ENCODE results near the gene CD2BP2.

CD2BP2 gene

GRCh38 chr16:30368792-30369090 lies 13.6 kb upstream of the CD2BP2 start:
- Histone ChIP-seq H3K27ac (ENCODE audit: low read length) (peak overlapping the region; percentile 46), H3K9me3 (ENCODE audit: insufficient read depth, low read length, severe bottlenecking) (no peaks in the 10 kb centered on the region), H3K79me2 (ENCODE audit: insufficient read depth, low read length) (peaks cover 62% of the 10 kb centered on the region), H2AFZ (ENCODE audit: low read depth, low read length) (no peak overlapping the region; the same call in 1 of the 2 replicates), H3K9ac (ENCODE audit: low read depth, low read length) (peak overlapping the region; percentile 77), H4K20me1 (ENCODE audit: insufficient read depth, low read length) (peaks cover 30% of the 10 kb centered on the region), H3K4me1 (ENCODE audit: insufficient read depth, low read length) (peaks cover 51% of the 10 kb centered on the region), H3K4me3 (ENCODE audit: low read depth in 1 of 2, low read length in 2 of 2) (peak overlapping the region; percentile 73 to 76), H3K4me2 (ENCODE audit: insufficient read depth, low read length) (peak overlapping the region; percentile 86), H3K36me3 (ENCODE audit: insufficient read depth, low read length) (peaks cover 36% of the 10 kb centered on the region), H3K27me3 (ENCODE audit: insufficient read depth, low read length, poor library complexity) (no peaks in the 10 kb centered on the region)
- TF ChIP-seq CTCF (IDR thresholded peaks at IDR 0.05; ENCODE audit: borderline replicate concordance, extremely low read depth, low read length, poor library complexity, severe bottlenecking): no peak
- no peak for TF ChIP-seq EZH2 (IDR thresholded peaks at IDR 0.05; ENCODE audit: borderline replicate concordance, low read depth, low read length, severe bottlenecking)
- DNase-seq (no peak), ATAC-seq (ENCODE audit: insufficient read depth, low read depth) (no peak)

- H2AFZ ChIP-seq (ENCODE audit: low read depth, low read length): no peak overlapping the region
- TF ChIP-seq EZH2 (IDR thresholded peaks at IDR 0.05; ENCODE audit: borderline replicate concordance, low read depth, low read length, severe bottlenecking): no peak
- no peak for TF ChIP-seq CTCF (IDR thresholded peaks at IDR 0.05; ENCODE audit: borderline replicate concordance, extremely low read depth, low read length, poor library complexity, severe bottlenecking)
- peak overlapping the region; percentile 77 for H3K9ac ChIP-seq (ENCODE audit: low read depth, low read length)
- ATAC-seq (ENCODE audit: insufficient read depth, low read depth): no peak
- peaks cover 30% of the 10 kb centered on the region for H4K20me1 ChIP-seq (ENCODE audit: insufficient read depth, low read length)
- peaks cover 67% of the 10 kb centered on the region for H3K79me2 ChIP-seq (ENCODE audit: insufficient read depth, low read length)
- H3K9me3 ChIP-seq (ENCODE audit: insufficient read depth, low read length, severe bottlenecking): no peaks in the 10 kb centered on the region
- H3K36me3 ChIP-seq (ENCODE audit: insufficient read depth, low read length): peaks cover 40% of the 10 kb centered on the region
- DNase-seq: no peak
- H3K27ac ChIP-seq (ENCODE audit: low read length): peak overlapping the region; percentile 46
- peaks cover 51% of the 10 kb centered on the region for H3K4me1 ChIP-seq (ENCODE audit: insufficient read depth, low read length)
- H3K4me3 ChIP-seq (ENCODE audit: low read depth in 1 of 2, low read length in 2 of 2): peak overlapping the region; percentile 73 to 76
- peak overlapping the region; percentile 86 for H3K4me2 ChIP-seq (ENCODE audit: insufficient read depth, low read length)
- H3K27me3 ChIP-seq (ENCODE audit: insufficient read depth, low read length, poor library complexity): no peaks in the 10 kb centered on the region
Measured at GRCh38 chr16:30368122-30368791, 13.1 kb upstream of the CD2BP2 start.

- Histone ChIP-seq H3K36me3 (ENCODE audit: insufficient read depth, low read length) (peaks cover 48% of the 10 kb centered on the region), H2AFZ (ENCODE audit: low read depth, low read length) (no peak overlapping the region), H3K4me1 (ENCODE audit: insufficient read depth, low read length) (peaks cover 51% of the 10 kb centered on the region), H3K27ac (ENCODE audit: low read length) (peak overlapping the region; percentile 46), H4K20me1 (ENCODE audit: insufficient read depth, low read length) (peaks cover 30% of the 10 kb centered on the region), H3K4me2 (ENCODE audit: insufficient read depth, low read length) (peak overlapping the region; percentile 86), H3K27me3 (ENCODE audit: insufficient read depth, low read length, poor library complexity) (no peaks in the 10 kb centered on the region), H3K79me2 (ENCODE audit: insufficient read depth, low read length) (peaks cover 74% of the 10 kb centered on the region), H3K4me3 (ENCODE audit: low read depth in 1 of 2, low read length in 2 of 2) (peak overlapping the region in 1 of 2 experiments; percentile 73; a peak in 3 of 4 replicates), H3K9ac (ENCODE audit: low read depth, low read length) (peak overlapping the region; percentile 77), H3K9me3 (ENCODE audit: insufficient read depth, low read length, severe bottlenecking) (no peaks in the 10 kb centered on the region)
- no peak for TF ChIP-seq EZH2 (IDR thresholded peaks at IDR 0.05; ENCODE audit: borderline replicate concordance, low read depth, low read length, severe bottlenecking)
- TF ChIP-seq CTCF (IDR thresholded peaks at IDR 0.05; ENCODE audit: borderline replicate concordance, extremely low read depth, low read length, poor library complexity, severe bottlenecking): no peak
- DNase-seq: no peak
- ATAC-seq (ENCODE audit: insufficient read depth, low read depth): no peak
Measured at GRCh38 chr16:30367349-30368009, 12.4 kb upstream of the CD2BP2 start.

Data from DND-41 (cell line).